ENCODE measurements around the gene EBF3.

Gene EBF3

DNA sequence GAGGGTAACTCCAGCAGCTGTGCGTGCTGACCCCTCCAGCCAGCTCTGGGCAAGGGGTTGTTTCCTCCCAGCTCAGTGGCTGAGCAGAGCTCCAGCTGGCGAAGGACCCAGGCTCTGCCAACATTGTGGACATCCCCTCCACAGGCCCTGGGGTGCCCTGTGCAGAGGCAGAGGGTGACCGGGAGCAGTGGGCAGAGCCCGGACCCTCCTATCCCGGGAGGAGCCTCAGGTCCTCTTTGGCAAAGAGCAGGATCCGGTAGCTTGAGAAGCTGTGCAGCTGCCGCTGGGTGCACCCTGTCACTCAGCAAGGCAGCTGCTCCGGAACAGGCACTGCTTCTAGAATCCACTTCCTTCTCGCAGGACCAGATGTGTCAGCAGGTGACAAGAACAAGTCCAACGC is 175.9 kb downstream of the EBF3 start:
- no peak for TF ChIP-seq CTCF (IDR thresholded peaks at IDR 0.05; ENCODE audit: borderline replicate concordance, insufficient read depth, low read depth, low read length)
- H3K4me3 ChIP-seq (ENCODE audit: low read depth, low read length): no peak overlapping the region

DNA sequence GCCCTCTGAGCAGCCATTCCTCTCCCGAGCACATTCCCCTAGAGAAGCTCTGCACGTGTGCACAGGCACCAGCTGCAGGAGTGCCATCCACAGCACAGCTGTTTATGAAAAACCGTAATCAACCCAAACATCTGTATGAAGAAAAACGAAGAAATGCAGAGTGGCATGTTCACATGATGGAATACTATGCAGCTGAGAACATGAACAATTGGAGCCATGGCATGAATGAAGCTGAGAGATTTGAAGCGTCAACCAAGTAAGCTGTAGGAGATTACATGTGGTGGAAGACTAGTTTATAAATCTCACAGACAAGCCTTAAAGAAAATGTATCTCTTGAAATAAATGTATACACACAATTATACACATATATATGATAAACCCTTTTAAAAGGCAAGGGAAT is 176.5 kb downstream of the EBF3 start:
- H3K4me3 ChIP-seq (ENCODE audit: low read depth, low read length): no peak overlapping the region
- no peak for TF ChIP-seq CTCF (IDR thresholded peaks at IDR 0.05; ENCODE audit: borderline replicate concordance, insufficient read depth, low read depth, low read length)

GRCh38 chr10:129786216-129786615 is 177.9 kb downstream of the EBF3 start:
- no peak for TF ChIP-seq CTCF (IDR thresholded peaks at IDR 0.05; ENCODE audit: borderline replicate concordance, insufficient read depth, low read depth, low read length)
- no peak overlapping the region for H3K4me3 ChIP-seq (ENCODE audit: low read depth, low read length)

DNA sequence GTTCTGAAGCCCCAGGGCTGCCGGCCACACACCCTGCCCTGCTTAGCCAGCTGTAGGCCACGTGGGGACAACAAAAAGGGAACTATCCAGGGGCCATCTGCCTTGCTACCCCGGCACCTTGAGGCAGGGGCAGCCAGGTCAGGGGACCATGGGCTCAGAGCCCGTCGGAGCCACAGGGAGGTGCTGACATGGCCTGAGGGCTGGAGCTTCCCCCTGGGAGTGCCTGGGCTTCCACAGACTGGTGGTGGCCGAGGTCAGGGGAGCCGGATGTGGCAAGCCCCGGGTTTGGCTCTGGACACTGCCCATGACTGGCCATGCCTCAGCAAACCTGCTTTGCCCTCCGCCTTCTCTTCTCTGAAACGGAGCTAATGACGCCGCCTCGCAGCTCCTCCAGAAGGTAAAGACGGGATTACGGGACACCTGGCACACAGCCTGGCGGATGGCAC is 178.5 kb downstream of the EBF3 start:
- H3K4me3 ChIP-seq (ENCODE audit: low read depth, low read length): no peak overlapping the region
- TF ChIP-seq CTCF (IDR thresholded peaks at IDR 0.05; ENCODE audit: borderline replicate concordance, insufficient read depth, low read depth, low read length): no peak

Data from GM12875 (cell line).